ENCODE measurements around the gene TEF. TPM values are rescaled to one million over a fixed set of nuclear protein-coding genes. Genes with fewer than 3 reads are reported as not detected.
A peak's percentile ranks its signal among the peaks of the same experiment; 100 is the strongest.
"Not testable (repeated sequence)": the region's sequence is repeated elsewhere in the genome, so short reads cannot be mapped to it uniquely, and the experiment has no call there.

TEF gene
- total RNA-seq, 3 donors from 2014 or later (not counting 1 experiment from before 2014, with no cell fraction given), result 2.7 to 5.5 (median 3.0) TPM

- no peaks in the 10 kb centered on the region for H3K9me3 Mint-ChIP-seq
- H3K4me1 Mint-ChIP-seq, result peaks cover 5% of the 10 kb centered on the region in 2 donors
- H3K27me3 Mint-ChIP-seq (ENCODE audit: low read depth in 2 of 2), result peaks cover 0 to 2% of the 10 kb centered on the region in 2 donors
- Histone ChIP-seq H3K9me3 (ENCODE audit: control insufficient read depth, insufficient read depth, low read length) (no peaks in the 10 kb centered on the region), H3K36me3 (ENCODE audit: control insufficient read depth, insufficient read depth, low read length) (peaks cover 23% of the 10 kb centered on the region), H3K27ac (ENCODE audit: low read length) (no peak overlapping the region), H3K27me3 (ENCODE audit: control insufficient read depth, insufficient read depth, low read length) (no peaks in the 10 kb centered on the region), H3K4me1 (ENCODE audit: control insufficient read depth, insufficient read depth, low read length) (peaks cover 4% of the 10 kb centered on the region), H3K4me3 (ENCODE audit: low read length) (no peak overlapping the region)
- ATAC-seq, result no peak
- no peaks in the 10 kb centered on the region for H3K36me3 Mint-ChIP-seq
- H3K27ac Mint-ChIP-seq, result no peak overlapping the region
- TF ChIP-seq, protein P1, sequence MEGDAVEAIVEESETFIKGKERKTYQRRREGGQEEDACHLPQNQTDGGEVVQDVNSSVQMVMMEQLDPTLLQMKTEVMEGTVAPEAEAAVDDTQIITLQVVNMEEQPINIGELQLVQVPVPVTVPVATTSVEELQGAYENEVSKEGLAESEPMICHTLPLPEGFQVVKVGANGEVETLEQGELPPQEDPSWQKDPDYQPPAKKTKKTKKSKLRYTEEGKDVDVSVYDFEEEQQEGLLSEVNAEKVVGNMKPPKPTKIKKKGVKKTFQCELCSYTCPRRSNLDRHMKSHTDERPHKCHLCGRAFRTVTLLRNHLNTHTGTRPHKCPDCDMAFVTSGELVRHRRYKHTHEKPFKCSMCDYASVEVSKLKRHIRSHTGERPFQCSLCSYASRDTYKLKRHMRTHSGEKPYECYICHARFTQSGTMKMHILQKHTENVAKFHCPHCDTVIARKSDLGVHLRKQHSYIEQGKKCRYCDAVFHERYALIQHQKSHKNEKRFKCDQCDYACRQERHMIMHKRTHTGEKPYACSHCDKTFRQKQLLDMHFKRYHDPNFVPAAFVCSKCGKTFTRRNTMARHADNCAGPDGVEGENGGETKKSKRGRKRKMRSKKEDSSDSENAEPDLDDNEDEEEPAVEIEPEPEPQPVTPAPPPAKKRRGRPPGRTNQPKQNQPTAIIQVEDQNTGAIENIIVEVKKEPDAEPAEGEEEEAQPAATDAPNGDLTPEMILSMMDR (IDR thresholded peaks at IDR 0.05), result no peak
- DNase-seq, result no peak
- intact Hi-C loops (cut with micrococcal nuclease), result no loop called here
- H3K4me3 Mint-ChIP-seq, result no peak overlapping the region
- WGBS (ENCODE audit: insufficient coverage), result 96% methylated on average over 7 of the region's 8 CpGs
These were observed 17.2 kb downstream of the TEF start for GRCh38 chr22:41398921-41399320.

- H3K36me3 ChIP-seq (ENCODE audit: control insufficient read depth, insufficient read depth, low read length), result peaks cover 6% of the 10 kb centered on the region
- H3K4me3 ChIP-seq (ENCODE audit: low read length), result no peak overlapping the region
- peaks cover 5% of the 10 kb centered on the region in 2 donors for H3K4me1 Mint-ChIP-seq
- WGBS (ENCODE audit: insufficient coverage), result 70% methylated on average over 16 of the region's 16 CpGs
- H3K9me3 Mint-ChIP-seq, result no peaks in the 10 kb centered on the region
- H3K27ac ChIP-seq (ENCODE audit: low read length), result no peak overlapping the region
- intact Hi-C loops (cut with micrococcal nuclease), result loop anchor here (2.0 kb wide), 1 partner anchor 195 kb away; no protein-coding TSS in a partner anchor
- no peaks in the 10 kb centered on the region for H3K36me3 Mint-ChIP-seq
- no peak overlapping the region for H3K27ac Mint-ChIP-seq
- DNase-seq (no peak), ATAC-seq (no peak)
- no peaks in the 10 kb centered on the region for H3K27me3 ChIP-seq (ENCODE audit: control insufficient read depth, insufficient read depth, low read length)
- H3K9me3 ChIP-seq (ENCODE audit: control insufficient read depth, insufficient read depth, low read length), result no peaks in the 10 kb centered on the region
- peaks cover 0 to 2% of the 10 kb centered on the region in 2 donors for H3K27me3 Mint-ChIP-seq (ENCODE audit: low read depth in 2 of 2)
- TF ChIP-seq, protein P1 (IDR thresholded peaks at IDR 0.05), result no peak
- H3K4me1 ChIP-seq (ENCODE audit: control insufficient read depth, insufficient read depth, low read length), result peaks cover 7% of the 10 kb centered on the region
- no peak overlapping the region for H3K4me3 Mint-ChIP-seq
These were observed 20.3 kb downstream of the TEF start for GRCh38 chr22:41401781-41402648.

DNA sequence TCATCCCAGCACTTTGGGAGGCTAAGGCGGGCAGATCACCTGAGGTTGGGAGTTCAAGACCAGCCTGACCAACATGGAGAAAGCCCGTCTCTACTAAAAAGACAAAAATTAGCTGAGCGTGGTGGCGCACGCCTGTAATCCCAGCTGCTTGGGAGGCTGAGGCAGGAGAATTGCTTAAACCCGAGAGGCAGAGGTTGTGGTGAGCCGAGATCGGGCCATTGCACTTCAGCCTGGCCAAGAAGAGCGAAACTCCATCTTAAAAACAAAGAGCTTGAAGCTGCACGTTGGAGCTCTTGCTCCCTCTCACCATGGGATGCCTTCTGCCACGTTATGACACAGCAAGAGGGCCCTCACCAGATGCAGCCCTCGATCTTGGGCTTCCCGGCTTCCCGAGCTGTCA, 21.1 kb downstream of the TEF start:
- H3K4me1 Mint-ChIP-seq; H3K27me3 Mint-ChIP-seq (ENCODE audit: low read depth in 2 of 2); H3K27ac Mint-ChIP-seq; H3K9me3 ChIP-seq (ENCODE audit: control insufficient read depth, insufficient read depth, low read length); H3K4me1 ChIP-seq (ENCODE audit: control insufficient read depth, insufficient read depth, low read length); DNase-seq; H3K27ac ChIP-seq (ENCODE audit: low read length); H3K27me3 ChIP-seq (ENCODE audit: control insufficient read depth, insufficient read depth, low read length); H3K9me3 Mint-ChIP-seq; H3K4me3 ChIP-seq (ENCODE audit: low read length); ATAC-seq; H3K36me3 ChIP-seq (ENCODE audit: control insufficient read depth, insufficient read depth, low read length); H3K4me3 Mint-ChIP-seq; H3K36me3 Mint-ChIP-seq: not testable (repeated sequence)
- intact Hi-C loops (cut with micrococcal nuclease), result loop anchor here (1.0 to 2.0 kb wide), 3 partner anchors 123 to 194 kb away; no protein-coding TSS in a partner anchor
- WGBS (ENCODE audit: insufficient coverage), result 91% methylated on average over 14 of the region's 14 CpGs

DNA sequence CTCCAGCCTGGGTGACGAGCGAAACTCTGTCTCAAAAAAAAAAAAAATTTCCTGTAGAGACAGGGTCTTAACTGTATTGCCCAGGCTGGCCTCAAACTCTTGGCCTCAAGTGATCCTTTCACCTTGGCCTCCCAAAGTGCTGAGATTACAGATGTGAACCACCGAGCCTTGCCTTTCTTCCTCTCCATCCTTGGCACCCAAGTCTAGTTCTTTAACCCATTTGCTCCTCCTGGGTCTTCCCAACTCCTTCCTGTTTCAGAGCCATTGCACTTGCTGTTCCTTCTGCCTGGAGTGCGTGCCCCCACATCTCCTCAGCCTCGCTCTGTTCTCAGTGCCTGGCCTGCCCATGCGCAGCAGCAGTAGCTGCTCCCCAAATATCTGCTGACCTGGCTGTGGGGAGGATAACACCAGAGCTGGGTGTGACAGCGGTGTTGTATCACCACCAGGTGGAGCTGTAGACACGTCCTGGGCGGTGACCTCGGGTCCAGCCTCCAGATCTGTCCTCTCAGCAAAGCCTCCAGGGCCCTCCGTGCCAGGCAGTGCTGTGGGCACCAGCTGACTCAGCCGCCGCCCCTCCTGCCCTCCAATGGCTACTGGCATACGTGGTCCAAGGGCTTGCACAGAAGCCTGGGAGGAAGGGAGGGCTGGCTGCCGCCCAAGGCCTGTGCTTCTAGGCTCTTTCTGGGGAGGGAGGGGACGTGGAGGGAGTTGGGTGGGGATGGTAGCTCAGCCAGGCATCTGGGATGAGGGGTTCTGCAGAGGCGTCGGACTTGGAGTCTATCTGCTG, 22.0 kb downstream of the TEF start:
- H3K4me3 ChIP-seq (ENCODE audit: low read length), result no peak overlapping the region
- no peaks in the 10 kb centered on the region for H3K36me3 ChIP-seq (ENCODE audit: control insufficient read depth, insufficient read depth, low read length)
- no peaks in the 10 kb centered on the region for H3K9me3 ChIP-seq (ENCODE audit: control insufficient read depth, insufficient read depth, low read length)
- DNase-seq, result peak; percentile 76 to 92
- Mint-ChIP-seq H3K27ac (no peak overlapping the region), H3K27me3 (ENCODE audit: low read depth in 2 of 2) (peaks cover 0 to 2% of the 10 kb centered on the region in 2 donors), H3K4me1 (peaks cover 5% of the 10 kb centered on the region in 2 donors), H3K9me3 (no peaks in the 10 kb centered on the region), H3K4me3 (no peak overlapping the region), H3K36me3 (no peaks in the 10 kb centered on the region)
- intact Hi-C loops (cut with micrococcal nuclease), result loop anchor here (1.0 to 2.0 kb wide), 4 partner anchors 43 to 193 kb away; partner anchors contain the start of gene TOB2
- no peaks in the 10 kb centered on the region for H3K27me3 ChIP-seq (ENCODE audit: control insufficient read depth, insufficient read depth, low read length)
- H3K4me1 ChIP-seq (ENCODE audit: control insufficient read depth, insufficient read depth, low read length), result peaks cover 7% of the 10 kb centered on the region
- H3K27ac ChIP-seq (ENCODE audit: low read length), result no peak overlapping the region
- ATAC-seq, result peak; percentile 97 to 100 (median 100)
- TF ChIP-seq, protein P1 (IDR thresholded peaks at IDR 0.05), result peak; percentile 90
- 21% methylated on average over 18 of the region's 18 CpGs for WGBS (ENCODE audit: insufficient coverage)

Measured in natural killer cell (primary cell).